GM21390 (cell line): ENCODE measurements around the gene MBLAC1.

Source experiments
- ATAC-seq: cut with Tn5 transposase; IDR thresholded peaks from one replicate; pipeline ENCODE4 v1.9.1; 2021; ENCODE audit not compliant: unreplicated experiment

MBLAC1 gene

DNA sequence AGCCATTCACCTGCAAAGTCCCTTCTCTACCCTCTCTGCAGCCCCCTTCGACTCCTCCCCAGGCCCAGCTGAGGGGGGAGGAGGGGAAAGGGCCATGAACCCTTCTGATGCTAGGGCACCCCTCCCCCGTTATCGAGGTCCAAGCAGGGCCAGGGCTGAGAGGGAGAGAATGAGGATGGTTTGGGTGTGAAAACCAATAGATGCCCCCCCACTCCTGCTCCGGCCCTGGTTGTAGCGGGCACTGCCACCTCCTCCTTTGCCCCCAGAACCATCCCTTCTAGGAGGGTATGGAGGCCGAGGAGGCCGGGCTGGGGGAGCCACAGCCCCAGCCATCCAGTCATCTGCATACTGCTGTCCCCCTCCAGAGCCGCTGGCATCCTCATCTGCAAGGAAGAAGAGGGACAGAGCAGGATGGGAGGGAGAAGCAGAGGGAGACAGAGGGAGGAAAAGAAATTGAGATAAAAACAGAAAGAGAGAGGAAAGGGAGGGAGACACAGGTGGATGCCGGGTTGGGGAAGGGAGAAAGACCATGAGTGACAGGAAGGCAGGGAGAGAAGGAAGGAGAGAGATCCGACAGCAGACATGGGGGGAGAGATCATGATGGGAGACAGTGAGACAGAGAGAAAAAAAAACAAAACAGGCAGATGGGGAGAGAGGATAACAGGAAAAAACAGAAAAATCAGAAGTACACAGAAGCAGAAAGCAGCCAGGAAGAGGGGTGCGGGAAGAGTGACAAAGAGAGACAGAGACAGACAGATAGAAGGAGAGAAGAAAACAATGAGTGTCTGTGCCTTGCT lies 43.5 kb downstream of the MBLAC1 start:
- no peak for ATAC-seq

DNA sequence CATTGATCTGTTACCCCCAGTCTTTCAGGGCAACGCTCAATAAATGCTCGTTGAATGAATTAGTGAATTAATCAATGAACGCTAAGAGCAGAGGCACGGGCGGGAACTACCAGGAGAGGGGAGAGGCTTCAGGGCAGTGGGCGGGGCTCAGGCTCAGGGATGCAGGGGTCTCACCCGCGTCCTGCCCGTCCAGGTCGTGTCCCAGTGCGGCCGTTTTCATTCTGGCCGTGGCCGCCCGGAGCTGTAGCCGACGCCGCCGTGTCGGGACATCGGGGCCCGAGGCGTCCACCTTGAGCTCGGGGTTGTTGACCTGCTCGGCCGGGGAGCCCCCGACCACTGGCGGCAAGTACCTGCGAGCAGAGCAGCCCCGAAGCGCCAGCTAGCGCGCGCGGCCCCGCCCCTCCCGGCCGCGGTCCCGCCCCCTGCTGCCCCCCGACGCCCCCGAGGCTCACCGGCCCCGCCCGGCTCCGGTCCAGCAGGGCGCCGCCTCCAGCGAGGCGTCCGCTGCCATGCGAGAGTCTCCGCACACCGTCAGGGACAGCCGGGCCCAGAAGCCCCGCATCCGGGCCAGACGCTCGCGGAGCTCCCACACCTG lies 44.4 kb downstream of the MBLAC1 start:
- no peak for ATAC-seq

GRCh38 chr7:100171840-100172239 lies 45.1 kb downstream of the MBLAC1 start:
- ATAC-seq: no peak

- no peak for ATAC-seq
Measured at GRCh38 chr7:100173806-100174495, 47.2 kb downstream of the MBLAC1 start.

GRCh38 chr7:100174582-100174981 lies 47.8 kb downstream of the MBLAC1 start:
- ATAC-seq: no peak

- ATAC-seq: no peak
Measured at GRCh38 chr7:100175296-100175935, 48.6 kb downstream of the MBLAC1 start.

DNA sequence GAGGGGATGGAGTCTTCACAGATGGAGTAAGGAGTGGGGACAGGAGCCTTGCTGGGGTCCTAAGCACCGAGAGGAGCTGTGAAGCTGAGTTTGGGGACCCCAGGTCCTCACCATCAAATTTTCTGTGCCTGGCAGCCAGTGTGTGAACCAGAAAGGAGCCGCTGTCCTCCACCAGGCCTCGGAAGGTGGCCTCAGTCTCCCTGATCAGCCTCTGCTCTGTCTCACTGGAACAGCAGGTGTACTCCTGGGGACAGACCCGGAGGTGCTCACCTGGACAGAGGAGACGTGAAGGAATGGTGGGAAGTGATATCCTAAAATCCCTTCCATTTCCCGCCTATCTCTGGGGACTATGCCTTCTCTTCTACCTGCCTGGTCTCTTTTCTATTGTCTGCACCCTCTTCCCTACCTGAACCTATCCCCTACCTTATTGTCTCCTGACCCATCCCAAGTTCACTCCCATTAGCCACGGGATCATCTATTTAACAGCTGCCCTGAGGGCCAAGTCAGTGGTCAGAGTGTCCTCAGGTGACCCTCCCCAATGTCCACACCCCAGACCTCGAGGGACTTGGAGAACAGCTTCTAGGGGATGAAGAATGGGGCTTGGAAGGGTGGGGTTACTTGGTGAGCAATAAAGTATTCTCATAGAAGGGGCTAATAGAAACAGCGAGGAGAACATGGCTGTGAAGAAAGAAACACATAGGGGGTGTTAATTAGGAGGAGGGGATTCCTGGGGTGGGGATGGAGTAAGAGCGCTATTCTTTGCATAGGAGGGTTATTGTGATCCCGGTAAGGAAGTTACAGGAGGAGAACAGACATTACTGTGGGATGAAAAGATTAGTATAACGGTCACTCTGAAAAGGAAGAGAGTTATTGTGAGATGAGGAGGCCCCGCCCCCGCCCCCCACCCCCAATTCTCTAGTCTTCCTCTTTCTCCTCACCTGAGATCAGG lies 49.6 kb downstream of the MBLAC1 start:
- ATAC-seq: no peak

DNA sequence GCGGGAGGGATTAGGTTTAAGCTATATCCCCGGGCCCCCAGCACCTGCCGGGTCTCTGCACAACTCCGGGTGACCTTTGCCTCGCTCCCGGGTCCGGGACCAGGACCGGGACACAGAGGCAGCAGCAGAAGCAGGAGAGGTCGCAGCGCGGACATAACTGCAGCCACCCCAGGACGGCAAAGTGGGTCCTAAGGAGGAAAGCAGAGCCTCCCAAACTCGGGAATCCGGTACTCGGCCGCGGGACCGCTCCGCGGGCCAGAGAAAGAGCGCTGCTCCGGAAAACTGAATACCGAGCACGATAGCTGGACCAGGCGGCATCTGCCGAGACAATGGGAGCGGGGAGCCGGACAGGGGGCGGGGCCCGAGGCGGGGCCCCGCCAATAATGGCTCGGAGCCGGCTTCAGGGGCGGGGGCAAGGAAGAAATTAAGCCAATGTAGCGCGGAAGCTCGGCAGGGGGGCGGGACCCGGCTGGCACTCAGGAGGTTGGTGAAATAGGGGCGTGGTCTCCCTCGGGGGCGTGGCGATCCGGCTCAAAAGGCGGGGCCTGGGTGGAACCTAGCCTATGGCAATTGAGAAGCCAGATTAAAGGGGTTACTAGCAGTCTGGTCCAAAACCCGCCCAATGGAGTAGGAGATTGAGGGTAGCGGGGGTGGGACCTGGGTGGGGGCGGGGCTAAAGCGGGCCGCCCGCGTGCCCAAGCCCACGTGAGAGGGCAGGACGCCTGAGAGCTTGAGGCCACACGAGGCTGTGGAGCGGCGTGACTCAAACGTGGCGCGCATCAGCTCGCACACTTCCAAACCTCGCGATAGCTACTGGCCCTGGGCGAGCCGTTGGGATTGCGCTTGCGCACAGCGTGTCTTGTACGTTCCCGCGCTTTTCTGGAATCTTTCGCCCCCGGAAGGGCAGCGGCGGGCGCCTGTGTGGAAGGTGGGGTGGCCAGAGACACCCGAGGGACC lies 50.6 kb downstream of the MBLAC1 start, which contains the start of the genes GPC2 and STAG3:
Gene GPC2 (minus strand): TSS at position 337 of the 957 bp plus-strand sequence. CDS start 182 bp downstream, at position 155.
Gene STAG3 (plus strand): TSS at position 874 of the 957 bp plus-strand sequence. CDS start 2,639 bp downstream, outside the sequence.
- ATAC-seq: peak; percentile 82
